Fibroblast of skin of back (primary cell): ENCODE data around the gene CTTNBP2.

Experiments
- DNase-seq: peaks from one replicate; pipeline ENCODE4 v3.0.0-alpha.2; 2013

CTTNBP2 gene

GRCh38 chr7:117870448-117871130 lies 2.7 kb downstream of the CTTNBP2 start:
- no peak for DNase-seq

GRCh38 chr7:117869374-117869773 lies 3.9 kb downstream of the CTTNBP2 start:
- DNase-seq: no peak

GRCh38 chr7:117863618-117864017 lies 9.6 kb downstream of the CTTNBP2 start:
- no peak for DNase-seq

GRCh38 chr7:117862378-117862777 lies 10.9 kb downstream of the CTTNBP2 start:
- no peak for DNase-seq

GRCh38 chr7:117859246-117859812 lies 13.9 kb downstream of the CTTNBP2 start:
- no peak for DNase-seq

- no peak for DNase-seq
Measured at GRCh38 chr7:117858712-117859111, 14.5 kb downstream of the CTTNBP2 start.

GRCh38 chr7:117857718-117858117 lies 15.5 kb downstream of the CTTNBP2 start:
- no peak for DNase-seq

- DNase-seq: no peak
Measured at GRCh38 chr7:117856196-117856595, 17.0 kb downstream of the CTTNBP2 start.

GRCh38 chr7:117854186-117854585 lies 19.1 kb downstream of the CTTNBP2 start:
- DNase-seq: no peak

GRCh38 chr7:117848941-117849340 lies 24.3 kb downstream of the CTTNBP2 start:
- no peak for DNase-seq

GRCh38 chr7:117844678-117845077 lies 28.6 kb downstream of the CTTNBP2 start:
- DNase-seq: no peak

GRCh38 chr7:117841611-117842010 lies 31.6 kb downstream of the CTTNBP2 start:
- no peak for DNase-seq

- DNase-seq: no peak
Measured at GRCh38 chr7:117841011-117841410, 32.2 kb downstream of the CTTNBP2 start.

GRCh38 chr7:117839507-117839906 lies 33.7 kb downstream of the CTTNBP2 start:
- DNase-seq: no peak

GRCh38 chr7:117837841-117838240 lies 35.4 kb downstream of the CTTNBP2 start:
- DNase-seq: no peak

- DNase-seq: no peak
Measured at GRCh38 chr7:117835016-117835664, 38.1 kb downstream of the CTTNBP2 start.

- no peak for DNase-seq
Measured at GRCh38 chr7:117830422-117830954, 42.8 kb downstream of the CTTNBP2 start.

GRCh38 chr7:117829450-117830117 lies 43.7 kb downstream of the CTTNBP2 start:
- DNase-seq: no peak

GRCh38 chr7:117828825-117829224 lies 44.4 kb downstream of the CTTNBP2 start:
- peak; percentile 10 for DNase-seq

GRCh38 chr7:117827862-117828261 lies 45.4 kb downstream of the CTTNBP2 start:
- peak; percentile 52 for DNase-seq

GRCh38 chr7:117825132-117825531 lies 48.1 kb downstream of the CTTNBP2 start:
- no peak for DNase-seq

- DNase-seq: no peak
Measured at GRCh38 chr7:117824592-117824991, 48.6 kb downstream of the CTTNBP2 start.

- DNase-seq: no peak
Measured at GRCh38 chr7:117819558-117819957, 53.7 kb downstream of the CTTNBP2 start.
